Stimulated activated CD8-positive, alpha-beta memory T cell treated with anti-CD3 and anti-CD28 coated beads, Interleukin-7, amount 100 ng/mL, for 1 hour (primary cell): ENCODE data around the gene HOATZ.

ENCODE experiments used
- DNase-seq, 2 donors: peaks; one replicate each; pipeline ENCODE4 v3.0.0-alpha.2; 2020; ENCODE audit warnings: low read depth in 2 of 2

The HOATZ gene

GRCh38 chr11:111549196-111549868 lies 34.8 kb downstream of the HOATZ start:
- no peak for DNase-seq

GRCh38 chr11:111549869-111550203 lies 35.3 kb downstream of the HOATZ start:
- DNase-seq, result no peak

GRCh38 chr11:111550258-111550657 lies 35.7 kb downstream of the HOATZ start:
- DNase-seq, result no peak

- no peak for DNase-seq
These were observed 40.0 kb downstream of the HOATZ start for GRCh38 chr11:111554532-111554931.

- no peak for DNase-seq
These were observed 40.7 kb downstream of the HOATZ start for GRCh38 chr11:111555255-111555654.

GRCh38 chr11:111557425-111558111 lies 43.0 kb downstream of the HOATZ start:
- DNase-seq, result no peak

- DNase-seq, result no peak
These were observed 45.4 kb downstream of the HOATZ start for GRCh38 chr11:111559800-111560464.

- DNase-seq, result no peak
These were observed 46.2 kb downstream of the HOATZ start for GRCh38 chr11:111560800-111561199.

- no peak for DNase-seq
These were observed 46.7 kb downstream of the HOATZ start for GRCh38 chr11:111561306-111561705.

- DNase-seq, result no peak
These were observed 47.3 kb downstream of the HOATZ start for GRCh38 chr11:111561791-111562325.

- DNase-seq, result no peak
These were observed 48.3 kb downstream of the HOATZ start for GRCh38 chr11:111562692-111563389.

GRCh38 chr11:111565114-111565720 lies 50.6 kb downstream of the HOATZ start:
- DNase-seq, result peak in 1 of 2 donors; percentile 41

GRCh38 chr11:111566324-111566723 lies 51.7 kb downstream of the HOATZ start:
- no peak for DNase-seq

GRCh38 chr11:111569476-111569875 lies 54.9 kb downstream of the HOATZ start:
- DNase-seq, result no peak

- no peak for DNase-seq
These were observed 56.2 kb downstream of the HOATZ start for GRCh38 chr11:111570796-111571195.

- DNase-seq, result no peak
These were observed 57.4 kb downstream of the HOATZ start for GRCh38 chr11:111571829-111572501.

GRCh38 chr11:111572581-111572980 lies 58.0 kb downstream of the HOATZ start:
- DNase-seq, result no peak

- no peak for DNase-seq
These were observed 59.3 kb downstream of the HOATZ start for GRCh38 chr11:111573821-111574249.

GRCh38 chr11:111574373-111575225 lies 60.0 kb downstream of the HOATZ start:
- DNase-seq, result no peak

GRCh38 chr11:111575740-111576139 lies 61.2 kb downstream of the HOATZ start:
- DNase-seq, result no peak
